ENCODE data around the gene HCFC1. TPM values are rescaled to one million over a fixed set of nuclear protein-coding genes. Genes with fewer than 3 reads are reported as not detected.
A peak's percentile ranks its signal among the peaks of the same experiment; 100 is the strongest.

The HCFC1 gene
- total RNA-seq, 1 donor from 2014 or later: 105 TPM

GRCh38 chrX:153957224-153957623 lies 14.4 kb downstream of the HCFC1 start:
- Mint-ChIP-seq H3K4me3 (no peak overlapping the region), H3K36me3 (ENCODE audit: low read depth) (peaks cover 8% of the 10 kb centered on the region), H3K9me3 (no peaks in the 10 kb centered on the region), H3K27ac (no peak overlapping the region), H3K4me1 (ENCODE audit: low read depth) (no peaks in the 10 kb centered on the region), H3K27me3 (ENCODE audit: insufficient read depth) (no peaks in the 10 kb centered on the region)
- intact Hi-C loops (cut with micrococcal nuclease): no loop called here
- no peak for DNase-seq (ENCODE audit: low spot score)

DNA sequence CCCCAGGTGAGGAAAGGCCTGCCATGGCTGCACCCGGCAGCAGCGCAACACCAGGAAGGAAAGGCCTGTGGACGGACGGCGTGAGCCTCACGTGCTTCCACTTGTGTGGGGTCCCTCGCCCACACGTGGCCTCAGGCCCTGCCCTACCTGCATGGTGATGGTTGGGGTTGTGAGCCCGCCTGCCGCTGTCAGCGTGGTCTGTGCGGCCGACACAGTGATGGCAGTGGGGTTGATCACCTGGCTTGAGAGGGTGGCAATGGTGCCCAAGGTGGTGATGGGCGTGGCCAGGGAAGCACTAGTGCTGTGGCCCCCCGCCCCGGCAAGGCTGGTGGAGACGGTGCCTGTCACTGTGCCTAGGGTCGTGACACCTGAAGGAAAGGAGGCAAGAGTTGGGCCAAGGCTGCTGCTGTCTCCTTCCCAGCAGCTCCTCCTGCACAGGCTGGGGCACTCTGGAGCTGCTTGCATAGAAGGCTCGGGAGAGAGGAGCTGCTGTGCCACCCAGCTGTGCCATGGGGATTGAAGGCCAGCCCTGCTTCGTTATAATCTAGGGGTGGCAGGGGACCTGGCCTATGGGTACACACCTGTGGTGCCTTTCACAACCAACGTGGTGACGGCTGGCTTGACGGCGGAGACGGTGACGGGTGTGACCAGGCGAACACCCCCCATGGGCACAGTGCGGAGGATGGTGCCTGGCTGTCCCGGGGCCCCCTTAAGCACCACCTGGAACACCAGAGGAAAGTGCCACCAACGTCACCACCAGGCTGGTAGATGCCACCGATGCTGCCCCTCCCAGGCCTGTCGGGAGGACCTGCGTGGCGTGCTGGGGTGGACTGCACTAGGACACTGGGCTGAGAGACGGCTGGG lies 15.3 kb downstream of the HCFC1 start:
- H3K27ac Mint-ChIP-seq: no peak overlapping the region
- DNase-seq (ENCODE audit: low spot score): no peak
- peaks cover 8% of the 10 kb centered on the region for H3K36me3 Mint-ChIP-seq (ENCODE audit: low read depth)
- intact Hi-C loops (cut with micrococcal nuclease): no loop called here
- no peaks in the 10 kb centered on the region for H3K4me1 Mint-ChIP-seq (ENCODE audit: low read depth)
- H3K4me3 Mint-ChIP-seq: no peak overlapping the region
- H3K9me3 Mint-ChIP-seq: no peaks in the 10 kb centered on the region
- no peaks in the 10 kb centered on the region for H3K27me3 Mint-ChIP-seq (ENCODE audit: insufficient read depth)

- Mint-ChIP-seq H3K27me3 (ENCODE audit: insufficient read depth) (no peaks in the 10 kb centered on the region), H3K9me3 (no peaks in the 10 kb centered on the region), H3K36me3 (ENCODE audit: low read depth) (peaks cover 9% of the 10 kb centered on the region), H3K27ac (no peak overlapping the region), H3K4me1 (ENCODE audit: low read depth) (no peaks in the 10 kb centered on the region), H3K4me3 (no peak overlapping the region)
- no peak for DNase-seq (ENCODE audit: low spot score)
- intact Hi-C loops (cut with micrococcal nuclease): no loop called here
These were observed 16.3 kb downstream of the HCFC1 start for GRCh38 chrX:153955228-153955732.

- H3K27ac Mint-ChIP-seq: no peak overlapping the region
- H3K4me1 Mint-ChIP-seq (ENCODE audit: low read depth): no peaks in the 10 kb centered on the region
- peaks cover 9% of the 10 kb centered on the region for H3K36me3 Mint-ChIP-seq (ENCODE audit: low read depth)
- DNase-seq (ENCODE audit: low spot score): no peak
- H3K4me3 Mint-ChIP-seq: no peak overlapping the region
- intact Hi-C loops (cut with micrococcal nuclease): no loop called here
- no peaks in the 10 kb centered on the region for H3K9me3 Mint-ChIP-seq
- H3K27me3 Mint-ChIP-seq (ENCODE audit: insufficient read depth): no peaks in the 10 kb centered on the region
These were observed 16.9 kb downstream of the HCFC1 start for GRCh38 chrX:153954558-153955227.

- Mint-ChIP-seq H3K4me1 (ENCODE audit: low read depth) (no peaks in the 10 kb centered on the region), H3K9me3 (no peaks in the 10 kb centered on the region), H3K27ac (no peak overlapping the region), H3K4me3 (no peak overlapping the region), H3K27me3 (ENCODE audit: insufficient read depth) (no peaks in the 10 kb centered on the region), H3K36me3 (ENCODE audit: low read depth) (peaks cover 9% of the 10 kb centered on the region)
- intact Hi-C loops (cut with micrococcal nuclease): loop anchor here (1.0 kb wide), 2 partner anchors 13 to 190 kb away; partner anchors contain the start of gene PLXNB3
- DNase-seq (ENCODE audit: low spot score): no peak
These were observed 17.6 kb downstream of the HCFC1 start for GRCh38 chrX:153953892-153954557.

- no peaks in the 10 kb centered on the region for H3K9me3 Mint-ChIP-seq
- no peaks in the 10 kb centered on the region for H3K4me1 Mint-ChIP-seq (ENCODE audit: low read depth)
- H3K36me3 Mint-ChIP-seq (ENCODE audit: low read depth): peaks cover 9% of the 10 kb centered on the region
- H3K27ac Mint-ChIP-seq: peak overlapping the region; percentile 23
- no peak overlapping the region for H3K4me3 Mint-ChIP-seq
- no peaks in the 10 kb centered on the region for H3K27me3 Mint-ChIP-seq (ENCODE audit: insufficient read depth)
- intact Hi-C loops (cut with micrococcal nuclease): loop anchor here (1.0 kb wide), 2 partner anchors 14 to 189 kb away; partner anchors contain the start of gene PLXNB3
- DNase-seq (ENCODE audit: low spot score): peak; percentile 60
These were observed 18.2 kb downstream of the HCFC1 start for GRCh38 chrX:153953342-153953830.

DNA sequence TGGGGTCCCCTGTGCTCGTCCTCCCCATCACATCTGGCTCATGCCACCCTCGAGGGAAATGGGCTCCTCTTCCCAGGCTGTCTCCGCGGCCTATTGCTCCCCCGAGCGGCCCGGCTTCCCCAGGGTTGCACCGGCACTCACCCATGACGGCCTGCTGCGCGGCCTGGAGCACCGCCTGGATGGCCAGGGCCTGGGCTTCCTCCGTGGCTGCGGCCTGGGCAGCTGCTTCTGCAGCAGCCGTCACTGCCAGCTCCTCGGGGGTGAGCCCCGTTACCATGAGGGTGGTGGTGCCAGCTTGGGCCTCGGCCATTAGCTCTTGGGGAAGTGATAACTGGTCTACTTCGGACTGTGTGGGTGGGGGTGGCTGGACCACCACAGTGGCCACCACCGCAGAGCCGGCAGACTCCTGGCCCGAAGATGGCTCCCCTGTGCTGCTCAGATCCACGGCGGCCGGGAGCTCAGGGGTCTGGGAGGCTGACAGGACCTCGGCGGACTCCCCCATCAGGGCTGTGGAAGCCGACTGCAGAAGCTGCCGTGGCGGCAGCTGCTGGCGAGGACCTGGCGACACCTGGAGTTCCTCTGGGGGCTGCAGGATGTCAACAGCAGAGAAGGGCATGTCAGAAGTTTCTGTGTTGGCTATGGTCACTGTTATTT lies 19.1 kb downstream of the HCFC1 start:
- Mint-ChIP-seq H3K36me3 (ENCODE audit: low read depth) (peaks cover 10% of the 10 kb centered on the region), H3K27ac (no peak overlapping the region), H3K27me3 (ENCODE audit: insufficient read depth) (no peaks in the 10 kb centered on the region), H3K4me3 (no peak overlapping the region), H3K4me1 (ENCODE audit: low read depth) (peaks cover 2% of the 10 kb centered on the region), H3K9me3 (no peaks in the 10 kb centered on the region)
- intact Hi-C loops (cut with micrococcal nuclease): loop anchor here (1.0 kb wide), 2 partner anchors 15 to 188 kb away; partner anchors contain the start of gene PLXNB3
- no peak for DNase-seq (ENCODE audit: low spot score)

DNA sequence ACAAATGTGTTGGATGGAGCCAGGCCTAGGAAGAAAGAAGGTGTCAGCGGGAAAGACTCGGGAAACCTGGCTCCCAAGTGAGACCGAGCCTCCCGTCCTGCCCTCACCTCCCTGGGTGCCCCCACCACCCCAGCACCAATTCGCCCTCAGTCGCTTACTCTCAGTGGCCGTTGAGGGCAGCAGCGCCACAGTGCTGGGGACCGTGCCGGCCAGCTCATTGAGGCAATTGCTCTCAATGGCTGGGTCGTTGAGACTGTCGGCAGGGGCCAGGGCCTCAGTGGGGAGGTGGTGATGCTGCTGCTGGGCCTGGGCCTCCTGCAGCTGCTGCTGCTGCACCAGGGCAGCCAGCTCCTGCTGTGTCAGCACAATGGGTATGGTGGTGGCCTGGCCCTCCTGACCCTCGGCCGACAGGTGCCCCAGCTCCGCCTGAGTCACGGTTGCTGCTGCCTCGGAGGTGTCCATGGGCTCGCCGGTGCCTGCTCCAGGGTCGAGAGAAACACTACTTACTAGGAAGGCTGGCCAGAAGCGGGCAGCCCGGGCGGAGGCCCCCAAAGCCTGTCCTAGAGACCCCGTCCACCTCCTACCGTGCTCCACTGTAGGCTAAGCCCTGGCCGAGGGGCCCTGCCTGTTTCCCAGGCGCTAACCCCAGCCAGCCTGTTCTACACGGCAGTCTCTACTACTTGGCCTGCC lies 19.8 kb downstream of the HCFC1 start:
- DNase-seq (ENCODE audit: low spot score): no peak
- Mint-ChIP-seq H3K36me3 (ENCODE audit: low read depth) (peaks cover 12% of the 10 kb centered on the region), H3K4me3 (no peak overlapping the region), H3K27me3 (ENCODE audit: insufficient read depth) (no peaks in the 10 kb centered on the region), H3K27ac (no peak overlapping the region), H3K4me1 (ENCODE audit: low read depth) (peaks cover 9% of the 10 kb centered on the region), H3K9me3 (no peaks in the 10 kb centered on the region)
- intact Hi-C loops (cut with micrococcal nuclease): no loop called here

DNA sequence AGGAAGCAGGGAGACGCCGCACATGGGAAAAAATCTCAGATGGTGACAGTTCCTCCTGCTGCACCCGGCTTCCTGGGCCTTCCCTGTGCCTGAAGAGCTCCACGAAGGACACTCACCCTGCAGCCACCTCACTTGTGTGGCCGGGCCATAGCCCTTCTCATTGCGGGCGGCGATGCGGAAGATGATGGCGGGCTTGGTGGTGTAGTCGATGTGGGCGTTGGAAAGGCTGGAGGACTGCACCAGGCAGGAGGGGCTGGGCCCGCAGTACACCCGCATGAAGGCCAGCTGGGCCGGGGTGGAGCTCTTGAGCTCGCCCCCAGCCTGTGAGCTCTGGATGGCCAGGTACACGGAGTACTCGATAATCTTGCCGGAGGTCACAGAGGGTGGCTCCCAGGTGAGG lies 21.5 kb downstream of the HCFC1 start:
- H3K27ac Mint-ChIP-seq: no peak overlapping the region
- H3K36me3 Mint-ChIP-seq (ENCODE audit: low read depth): peaks cover 9% of the 10 kb centered on the region
- H3K9me3 Mint-ChIP-seq: no peaks in the 10 kb centered on the region
- no peaks in the 10 kb centered on the region for H3K27me3 Mint-ChIP-seq (ENCODE audit: insufficient read depth)
- no peak overlapping the region for H3K4me3 Mint-ChIP-seq
- intact Hi-C loops (cut with micrococcal nuclease): no loop called here
- peaks cover 9% of the 10 kb centered on the region for H3K4me1 Mint-ChIP-seq (ENCODE audit: low read depth)
- no peak for DNase-seq (ENCODE audit: low spot score)

DNA sequence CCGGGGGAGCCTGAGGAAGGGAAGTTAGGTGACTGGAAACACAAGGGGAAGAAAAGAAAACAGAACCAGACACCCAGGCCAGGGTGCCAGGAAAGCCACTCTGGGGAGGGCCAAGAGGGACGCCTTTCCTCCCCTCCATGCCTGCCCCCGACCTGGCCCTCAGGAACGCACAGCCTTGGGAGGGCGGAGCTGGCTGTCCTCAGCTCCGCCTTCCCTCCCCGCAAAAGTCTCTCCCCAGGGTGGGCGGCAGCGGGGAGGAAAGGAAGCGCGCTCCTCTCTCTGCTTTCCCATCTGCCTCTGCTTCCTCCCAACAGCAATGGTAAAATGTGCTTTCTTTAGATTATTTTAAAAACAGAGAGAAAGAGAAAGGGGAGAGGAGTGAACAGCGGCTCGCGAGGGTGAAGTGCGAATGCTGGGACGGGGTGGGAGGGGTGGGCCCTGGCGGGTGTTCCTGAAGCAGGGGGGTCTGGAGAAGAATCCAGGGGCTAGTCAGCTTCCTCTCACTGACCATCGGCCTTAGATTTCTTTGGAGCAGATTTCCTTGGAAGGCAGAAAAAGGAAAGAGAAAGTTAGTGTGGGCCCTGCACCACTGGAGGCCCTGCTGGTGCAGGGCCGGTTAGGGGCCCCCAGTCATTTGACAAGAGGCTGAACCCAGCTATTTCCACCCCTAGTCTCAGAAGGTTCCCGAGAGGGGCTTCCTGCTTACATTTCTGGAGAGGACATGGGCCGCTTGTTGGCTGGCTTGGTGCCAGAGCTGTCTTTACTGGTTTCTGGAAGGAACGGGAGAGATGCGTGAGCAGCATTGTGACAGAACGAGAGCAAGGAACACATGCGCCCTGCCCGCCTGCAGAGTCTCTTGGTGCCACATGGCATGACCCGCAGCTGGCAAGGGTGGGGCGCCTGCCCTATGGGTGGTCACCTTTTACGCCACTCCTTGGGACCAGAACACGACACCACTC lies 22.5 kb downstream of the HCFC1 start:
- Mint-ChIP-seq H3K27me3 (ENCODE audit: insufficient read depth) (no peaks in the 10 kb centered on the region), H3K9me3 (no peaks in the 10 kb centered on the region), H3K4me1 (ENCODE audit: low read depth) (peaks cover 9% of the 10 kb centered on the region), H3K4me3 (no peak overlapping the region), H3K27ac (peak overlapping the region; percentile 52), H3K36me3 (ENCODE audit: low read depth) (peaks cover 11% of the 10 kb centered on the region)
- no peak for DNase-seq (ENCODE audit: low spot score)
- intact Hi-C loops (cut with micrococcal nuclease): no loop called here

DNA sequence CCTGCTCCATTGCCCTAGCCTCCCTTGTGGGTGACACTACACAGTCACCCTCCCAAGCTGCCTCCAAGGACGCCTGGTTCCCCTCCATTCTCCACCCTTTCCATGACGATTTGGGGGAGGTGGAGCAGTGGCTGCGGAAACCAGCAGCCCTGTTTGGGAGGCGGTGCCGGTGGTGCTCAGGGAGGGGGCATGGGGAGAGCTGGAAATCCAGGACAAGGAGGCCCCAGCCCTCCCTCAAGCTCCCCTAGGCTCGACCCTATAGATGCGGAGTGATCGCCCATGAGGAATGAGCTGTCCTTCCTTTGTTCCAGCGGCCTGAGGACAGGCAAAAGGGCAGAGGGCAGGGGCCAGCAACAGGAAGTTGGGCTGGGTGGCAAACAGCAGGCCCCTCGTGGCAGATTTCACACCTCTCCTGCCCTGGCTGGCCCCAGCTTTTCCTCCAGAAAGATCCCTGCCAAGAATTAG lies 23.6 kb downstream of the HCFC1 start:
- H3K4me3 Mint-ChIP-seq: no peak overlapping the region
- H3K36me3 Mint-ChIP-seq (ENCODE audit: low read depth): peaks cover 11% of the 10 kb centered on the region
- no peaks in the 10 kb centered on the region for H3K9me3 Mint-ChIP-seq
- DNase-seq (ENCODE audit: low spot score): no peak
- intact Hi-C loops (cut with micrococcal nuclease): no loop called here
- H3K4me1 Mint-ChIP-seq (ENCODE audit: low read depth): peaks cover 9% of the 10 kb centered on the region
- peak overlapping the region; percentile 68 for H3K27ac Mint-ChIP-seq
- H3K27me3 Mint-ChIP-seq (ENCODE audit: insufficient read depth): no peaks in the 10 kb centered on the region

All from activated T-helper 1 cell treated with anti-CD3 and anti-CD28 coated beads, Interleukin-12 subunit alpha, Interleukin-12 subunit beta, Interleukin-2, Interleukin-4 antibody, amounts not matched to agents 30 ng/mL and 10 ng/mL and 1 ng/mL, durations not matched to agents 14 hours and 24 hours and 36 hours (primary cell).